IPS DF 4.7 (cell line): ENCODE data around the gene MACROD2.

Source experiments
- DNase-seq: peaks from one replicate; pipeline ENCODE4 v3.0.0-alpha.2; 2013; ENCODE audit warnings: low spot score; ENCODE audit errors: extremely low read depth

The MACROD2 gene

GRCh38 chr20:15396026-15396425 lies 1400.7 kb downstream of the MACROD2 start:
- DNase-seq: no peak

- DNase-seq: no peak
These were observed 1401.6 kb downstream of the MACROD2 start for GRCh38 chr20:15396900-15397299.

DNA sequence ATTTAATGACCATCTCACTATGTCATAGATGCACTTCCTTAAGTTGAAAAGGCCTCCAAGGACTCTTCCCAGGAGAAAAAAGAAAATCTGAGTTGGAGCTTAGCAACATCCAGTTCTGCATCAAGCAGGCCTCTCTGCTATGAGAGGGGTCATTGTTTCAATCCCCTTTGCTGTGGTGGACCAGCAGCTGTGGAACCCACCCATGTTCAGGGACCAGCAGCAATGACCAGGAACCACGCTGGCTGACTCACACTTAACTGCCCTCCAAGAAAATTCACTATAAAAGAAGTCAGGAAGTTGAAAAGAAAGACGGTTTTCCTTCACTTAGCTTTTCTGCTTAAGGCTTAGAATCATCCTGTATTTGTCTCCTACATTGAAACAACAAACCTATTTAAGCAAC lies 1404.5 kb downstream of the MACROD2 start:
- no peak for DNase-seq

DNA sequence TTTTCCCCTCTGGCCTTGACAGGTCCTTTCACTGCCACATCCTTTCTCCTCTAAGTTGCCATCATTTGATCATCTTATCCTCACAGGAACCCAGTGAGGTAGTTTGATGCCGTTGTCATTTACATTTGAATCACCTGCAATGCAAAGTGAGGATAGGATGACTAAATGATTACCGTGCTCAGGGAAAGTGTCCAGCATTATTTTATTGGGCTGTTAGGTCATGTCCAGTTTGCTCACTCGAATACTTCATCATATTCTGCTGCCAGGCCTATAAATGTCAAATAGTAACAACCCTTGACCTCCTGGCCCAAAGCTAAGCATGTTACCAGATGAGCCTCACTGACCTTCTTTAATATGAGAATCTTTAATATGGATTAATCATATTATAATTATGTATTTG lies 1410.8 kb downstream of the MACROD2 start:
- DNase-seq: no peak

- no peak for DNase-seq
These were observed 1416.5 kb downstream of the MACROD2 start for GRCh38 chr20:15411781-15412180.

DNA sequence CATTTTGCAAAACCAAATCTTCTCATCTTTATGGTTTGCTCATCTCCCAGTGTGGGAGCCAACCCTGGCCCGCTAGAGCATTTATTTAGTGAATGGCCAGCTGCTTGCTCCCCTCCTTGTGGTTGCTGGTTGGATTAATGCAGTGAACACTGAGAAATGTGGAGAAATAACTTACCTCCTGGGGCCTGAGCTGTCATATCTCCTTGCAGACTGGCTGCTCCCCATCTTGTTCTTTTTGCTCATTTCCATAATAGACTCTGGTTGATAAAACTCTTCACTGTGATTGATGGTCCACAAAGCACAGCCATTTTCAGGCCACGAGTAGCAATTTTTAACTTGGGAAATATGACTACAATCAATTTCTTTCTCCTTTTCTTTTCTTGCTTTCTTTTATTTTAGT lies 1420.6 kb downstream of the MACROD2 start:
- DNase-seq: no peak

DNA sequence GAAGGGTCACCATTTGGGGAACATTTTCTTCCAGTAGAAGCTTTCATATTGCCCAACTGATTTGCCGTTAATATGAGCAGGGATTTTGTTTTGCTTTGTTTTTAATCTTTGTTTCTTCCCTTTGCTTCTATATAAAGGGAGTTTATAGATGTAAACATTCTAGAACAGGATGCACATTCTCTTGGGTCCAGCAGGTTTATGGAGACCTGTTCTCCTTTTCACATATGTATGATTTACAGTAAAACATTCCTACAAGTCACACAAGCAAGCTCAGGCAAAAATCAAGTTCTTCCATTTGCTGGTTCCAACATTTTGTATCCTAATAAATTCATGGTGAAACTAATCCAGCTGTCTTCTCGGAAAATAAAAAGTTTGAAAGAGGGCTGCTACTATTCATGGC lies 1424.5 kb downstream of the MACROD2 start:
- no peak for DNase-seq

GRCh38 chr20:15422966-15423365 lies 1427.7 kb downstream of the MACROD2 start:
- no peak for DNase-seq

GRCh38 chr20:15439551-15439950 lies 1444.2 kb downstream of the MACROD2 start:
- no peak for DNase-seq

DNA sequence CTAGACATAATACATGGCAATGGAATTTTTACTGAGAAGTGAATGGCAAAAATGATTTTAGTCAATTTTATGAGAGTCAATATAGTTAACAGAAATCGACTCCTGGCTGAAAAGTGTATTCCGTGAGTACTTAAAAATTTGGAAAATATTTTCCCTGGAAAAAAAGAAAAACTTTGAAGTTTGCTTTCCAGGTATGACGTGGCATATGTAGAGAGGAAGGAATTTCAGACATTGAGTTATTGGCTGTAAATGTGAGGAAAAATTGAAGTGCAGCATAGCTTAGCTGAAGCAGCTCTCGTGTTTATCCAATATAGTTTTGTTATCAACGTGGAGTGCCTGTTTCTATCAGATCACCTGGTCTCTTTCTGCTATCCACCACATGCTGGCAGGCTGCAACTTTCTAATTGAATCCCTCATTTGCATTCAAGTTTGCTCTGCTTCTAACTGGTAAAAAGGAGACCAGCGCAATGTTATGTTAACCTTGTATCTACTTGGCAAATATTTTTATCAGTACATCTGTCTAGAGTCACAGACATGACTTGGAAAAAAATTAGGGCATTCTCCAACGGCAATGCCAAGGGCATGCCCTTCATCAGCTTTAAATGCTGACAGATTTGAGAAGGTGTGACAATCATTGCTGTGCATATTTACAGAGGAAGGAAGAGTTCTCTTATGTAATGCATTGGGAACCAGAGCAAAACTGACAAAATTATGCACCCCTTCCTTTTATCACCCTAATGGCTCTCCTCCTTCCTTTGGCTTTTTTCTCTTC lies 1444.9 kb downstream of the MACROD2 start:
- DNase-seq: no peak

DNA sequence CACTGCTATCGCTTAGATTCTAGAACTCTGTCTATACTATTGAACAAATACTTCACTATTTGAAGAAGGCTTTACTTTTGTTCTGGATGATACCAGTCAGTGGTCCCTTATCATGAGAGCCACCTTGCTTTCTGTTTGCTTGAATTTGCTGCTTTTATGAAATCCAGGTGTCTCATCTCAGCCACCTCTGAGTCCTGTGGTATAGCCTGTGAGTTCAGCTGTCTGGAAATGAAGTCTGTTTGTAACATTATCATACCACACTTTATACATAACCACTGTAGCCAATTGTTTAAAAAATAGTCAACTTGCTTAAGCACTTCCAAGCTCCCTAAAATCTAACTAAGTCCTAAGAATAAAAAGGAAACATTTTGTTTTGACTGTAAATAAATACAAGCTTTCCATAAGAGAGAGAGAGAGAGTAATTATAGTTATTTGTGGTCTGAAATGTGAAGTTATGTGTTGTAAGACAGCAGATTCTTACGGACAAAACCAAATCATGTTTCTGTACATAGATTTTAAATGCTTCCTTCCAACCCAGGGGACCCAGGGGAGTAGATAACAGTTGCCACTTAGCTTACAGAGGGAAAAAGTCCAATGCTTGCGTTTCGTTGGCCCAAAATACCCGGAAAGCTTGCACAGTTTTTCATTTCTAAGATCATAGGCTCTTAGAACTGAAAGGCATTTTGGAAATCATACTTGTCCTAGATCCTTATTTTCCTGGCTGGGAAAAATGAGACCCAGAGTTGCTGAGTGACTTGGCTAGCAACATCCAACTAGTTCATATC lies 1449.9 kb downstream of the MACROD2 start:
- no peak for DNase-seq

DNA sequence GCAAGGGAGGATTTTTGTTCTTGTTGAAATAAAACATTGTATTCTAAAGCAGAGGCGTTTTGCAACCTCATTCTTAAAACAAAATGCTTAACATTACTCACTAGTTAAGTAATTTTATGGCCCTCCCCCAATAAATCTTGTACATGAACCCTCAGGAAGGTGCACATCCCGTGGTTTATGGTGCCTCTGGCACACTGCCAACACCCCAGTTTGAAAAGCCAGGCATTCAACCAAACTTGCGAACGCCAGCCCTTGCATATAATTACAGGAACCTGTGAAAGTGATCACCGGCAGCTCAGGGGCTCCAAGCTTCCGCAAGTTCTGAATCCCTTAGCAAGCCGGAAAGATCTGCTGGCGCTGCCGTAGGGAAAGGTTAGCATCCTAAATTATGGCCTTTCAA lies 1451.1 kb downstream of the MACROD2 start:
- no peak for DNase-seq

- DNase-seq: no peak
These were observed 1452.2 kb downstream of the MACROD2 start for GRCh38 chr20:15447549-15447948.

DNA sequence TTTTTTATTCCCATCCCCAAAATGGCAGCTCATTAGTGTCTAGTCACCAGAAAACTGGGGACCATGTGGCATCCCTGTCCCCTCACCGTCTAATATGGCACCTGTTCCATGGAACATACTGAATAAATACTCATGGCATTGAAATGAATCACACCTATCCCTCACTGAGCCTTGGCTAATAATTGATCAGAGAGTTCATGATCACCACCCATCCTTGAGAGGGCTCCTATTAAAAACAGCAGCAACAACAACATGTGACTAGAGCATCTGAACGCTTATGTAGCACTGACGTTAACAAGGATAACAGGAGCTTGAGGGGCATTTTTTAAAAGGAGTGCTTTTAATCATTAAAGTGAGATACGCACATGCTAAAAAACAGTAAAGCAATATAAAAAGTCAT lies 1453.7 kb downstream of the MACROD2 start:
- DNase-seq: no peak

GRCh38 chr20:15451241-15451640 lies 1455.9 kb downstream of the MACROD2 start:
- no peak for DNase-seq

DNA sequence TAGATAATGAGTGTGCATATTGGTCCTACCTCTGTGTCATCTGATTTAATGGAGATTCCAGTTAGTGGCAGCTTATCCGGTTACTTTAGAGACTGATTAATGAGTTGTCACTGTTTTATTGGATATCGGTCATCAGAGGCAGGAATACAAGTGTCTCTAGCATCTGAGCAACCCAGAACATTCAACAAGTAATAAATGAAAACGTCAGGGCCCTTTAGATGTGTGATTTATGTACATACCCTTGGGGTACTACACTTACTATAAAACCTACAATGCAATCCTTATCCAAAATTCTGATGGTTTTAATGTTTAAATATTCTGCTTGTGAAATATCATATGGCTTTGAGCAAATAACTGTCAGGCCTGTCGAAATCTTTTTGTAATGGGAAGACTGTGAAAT lies 1460.0 kb downstream of the MACROD2 start:
- no peak for DNase-seq

GRCh38 chr20:15461938-15462337 lies 1466.6 kb downstream of the MACROD2 start:
- DNase-seq: no peak

DNA sequence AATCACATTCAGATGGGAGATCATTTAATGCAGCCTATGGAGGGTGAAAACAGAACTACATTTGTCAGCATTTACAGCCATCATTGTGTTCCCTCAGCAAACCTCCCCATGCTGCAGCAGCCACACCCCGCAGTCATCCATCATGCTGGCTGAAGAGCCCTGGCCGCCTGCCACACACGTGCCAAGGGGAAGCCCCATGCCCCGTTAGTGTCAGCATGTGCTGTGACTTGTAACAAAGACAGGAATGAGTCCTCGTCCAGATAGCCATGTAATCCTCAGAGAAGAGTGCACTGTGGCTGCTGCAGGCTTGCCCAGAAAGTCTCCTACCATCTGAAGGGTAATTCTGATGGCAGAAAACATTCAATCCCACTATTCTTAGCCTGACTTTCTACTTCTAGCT lies 1480.2 kb downstream of the MACROD2 start:
- DNase-seq: no peak

GRCh38 chr20:15476186-15476585 lies 1480.9 kb downstream of the MACROD2 start:
- no peak for DNase-seq

DNA sequence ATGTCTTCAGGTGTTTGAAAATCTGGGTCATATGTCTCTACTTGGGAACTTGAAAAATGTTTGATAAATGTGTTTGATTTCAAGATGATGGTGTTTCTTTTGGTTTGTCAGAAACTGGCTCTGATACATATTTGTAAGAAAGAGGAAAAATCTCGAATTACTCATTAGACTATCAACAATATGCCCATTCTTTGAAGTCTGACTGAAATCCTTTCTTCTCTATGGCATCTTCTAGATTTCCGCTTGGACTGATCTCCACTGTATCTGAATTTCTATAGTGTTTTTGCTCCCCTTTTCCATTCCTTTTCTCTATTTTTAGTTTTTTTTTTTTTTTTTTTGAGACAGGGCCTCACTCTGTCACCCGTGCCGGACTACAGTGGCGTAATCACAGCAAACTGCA lies 1481.5 kb downstream of the MACROD2 start:
- no peak for DNase-seq

DNA sequence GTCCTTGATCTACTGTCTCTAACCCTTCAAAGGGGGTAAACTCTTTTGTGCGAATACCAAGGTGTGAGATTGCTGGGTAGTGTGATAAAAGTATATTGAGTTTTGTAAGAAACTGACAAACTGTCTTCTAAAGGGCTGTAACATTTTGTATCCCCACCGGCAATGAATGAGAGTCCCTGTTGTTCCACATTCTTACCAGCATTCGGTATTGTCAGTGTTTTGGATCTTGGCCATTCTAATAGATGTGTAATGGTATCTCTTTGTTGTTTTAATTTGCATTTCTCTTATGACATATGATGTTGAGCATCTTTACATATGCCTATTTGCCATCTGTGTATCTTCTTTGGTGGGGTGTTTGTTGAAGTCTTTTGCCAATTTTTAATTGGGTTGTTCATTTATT lies 1487.2 kb downstream of the MACROD2 start:
- DNase-seq: no peak

- no peak for DNase-seq
These were observed 1490.2 kb downstream of the MACROD2 start for GRCh38 chr20:15485519-15485918.

DNA sequence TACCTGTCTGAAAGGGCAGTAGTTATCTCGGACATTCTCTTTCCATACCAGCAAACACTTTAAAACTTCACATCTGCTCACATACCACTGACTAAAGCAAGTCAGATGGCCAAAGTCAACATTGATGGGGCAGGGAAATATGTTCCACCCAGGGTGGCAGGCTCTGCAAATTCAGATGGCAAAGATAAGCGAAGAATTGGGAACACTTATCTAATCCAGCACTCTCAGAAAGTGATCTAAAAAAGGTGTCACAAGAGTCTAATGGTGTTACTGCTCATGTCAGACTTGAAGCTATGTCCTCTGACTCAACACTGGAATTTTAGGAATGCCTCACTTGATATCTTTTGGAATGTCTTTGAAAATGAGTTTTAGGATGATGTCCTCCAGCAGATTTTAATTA lies 1491.7 kb downstream of the MACROD2 start:
- no peak for DNase-seq
